GM12891 (cell line): ENCODE measurements around the gene SMCO3.

Source experiments
- POLR2A ChIP-seq: IDR thresholded peaks from 2 replicates; pipeline ENCODE4 v1.6.1; 2011; ENCODE audit warnings: low read depth, low read length, control low read depth
- POLR2AphosphoS5 ChIP-seq: IDR thresholded peaks from 2 replicates; pipeline ENCODE4 v1.6.1; 2011; ENCODE audit warnings: low read depth, low read length, control low read depth
- POU2F2 ChIP-seq: IDR thresholded peaks from 2 replicates; pipeline ENCODE4 v1.6.1; 2011; ENCODE audit warnings: low read depth, mild to moderate bottlenecking, control low read depth, low read length, moderate library complexity
- SPI1 ChIP-seq: IDR thresholded peaks from 2 replicates; pipeline ENCODE4 v1.6.1; 2011; ENCODE audit warnings: low read depth, low read length, control low read depth
- TAF1 ChIP-seq: IDR thresholded peaks from 2 replicates; pipeline ENCODE4 v1.6.1; 2011; ENCODE audit warnings: low read depth, low read length, control low read depth

DNA sequence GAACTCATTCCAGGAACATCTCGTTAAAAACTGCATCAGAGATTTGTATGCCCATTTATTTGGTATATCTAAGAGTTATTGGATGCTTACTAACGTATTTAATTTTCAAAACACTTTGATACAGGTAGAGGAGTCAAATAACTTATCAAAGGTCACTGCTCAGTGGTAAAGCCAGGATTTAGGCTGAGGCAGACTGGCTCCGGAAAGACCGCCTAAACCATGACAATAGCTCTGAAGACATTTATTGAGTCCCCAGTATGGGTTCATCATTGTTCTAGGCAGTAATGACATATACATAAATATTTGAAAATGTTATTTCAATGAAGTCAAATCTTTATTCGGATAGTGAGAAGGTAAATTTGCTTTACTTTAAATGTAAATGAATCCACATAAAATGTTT lies 41.0 kb downstream of the SMCO3 start:
- no peak for TF ChIP-seq TAF1
- no peak for TF ChIP-seq POLR2A
- no peak for TF ChIP-seq POLR2AphosphoS5
- no peak for TF ChIP-seq SPI1
- no peak for TF ChIP-seq POU2F2
